ENCODE results near the gene ARFGEF3. TPM values are rescaled to one million over a fixed set of nuclear protein-coding genes. Genes with fewer than 3 reads are reported as not detected.
"Not testable (repeated sequence)": the region's sequence is repeated elsewhere in the genome, so short reads cannot be mapped to it uniquely, and the experiment has no call there.

ARFGEF3 gene
- total RNA-seq, 4 donors from 2014 or later, result 6.7 to 17.1 (median 13.2) TPM

- intact Hi-C loops (cut with DNase I; ENCODE audit: low total_unique reads), result no loop called here
- 45 to 55% methylated on average over 5 of the region's 5 CpGs for WGBS, 2 donors (ENCODE audit: low coverage in 1 of 2)
- Histone ChIP-seq H3K36me3 (no peaks in the 10 kb centered on the region), H3K27ac (peak overlapping the region in 2 of 4 donors; percentile 14 to 19), H3K9me3 (no peaks in the 10 kb centered on the region), H3K4me3 (no peak overlapping the region), H3K4me1 (no peaks in the 10 kb centered on the region), H3K27me3 (no peaks in the 10 kb centered on the region)
- DNase-seq, result no peak
- TF ChIP-seq CTCF (IDR thresholded peaks at IDR 0.05) (no peak), POLR2A (IDR thresholded peaks at IDR 0.05) (no peak), EP300 (IDR thresholded peaks at IDR 0.05; ENCODE audit: low read depth) (no peak), POLR2AphosphoS5 (IDR thresholded peaks at IDR 0.05) (no peak)
- in situ Hi-C loops (cut with MboI; ENCODE audit: low pct_ligation_motif_present in 1 of 4, low pct_unique_long_range_greater_than_20kb in 1 of 4, low sequenced_read_pairs in 3 of 4), result no loop called here
Observed at GRCh38 chr6:138211601-138212000, 49.9 kb downstream of the ARFGEF3 start.

- in situ Hi-C loops (cut with MboI; ENCODE audit: low pct_ligation_motif_present in 1 of 4, low pct_unique_long_range_greater_than_20kb in 1 of 4, low sequenced_read_pairs in 3 of 4); DNase-seq; H3K4me1 ChIP-seq; intact Hi-C loops (cut with DNase I; ENCODE audit: low total_unique reads); H3K36me3 ChIP-seq; H3K27me3 ChIP-seq; H3K9me3 ChIP-seq; H3K27ac ChIP-seq; H3K4me3 ChIP-seq: not testable (repeated sequence)
- WGBS, 2 donors (ENCODE audit: low coverage in 1 of 2), result 75 to 92% methylated on average over 2 of the region's 2 CpGs
Observed at GRCh38 chr6:138212530-138212929, 50.8 kb downstream of the ARFGEF3 start.

GRCh38 chr6:138215093-138215782 is 53.5 kb downstream of the ARFGEF3 start:
- peak in 1 of 3 donors; percentile 16 for TF ChIP-seq POLR2AphosphoS5 (IDR thresholded peaks at IDR 0.05)
- no peak for TF ChIP-seq CTCF (IDR thresholded peaks at IDR 0.05)
- no peak for TF ChIP-seq EP300 (IDR thresholded peaks at IDR 0.05; ENCODE audit: low read depth)
- no peak for TF ChIP-seq POLR2A (IDR thresholded peaks at IDR 0.05)
- DNase-seq, result peak; percentile 49
- Histone ChIP-seq H3K27me3 (no peaks in the 10 kb centered on the region), H3K36me3 (no peaks in the 10 kb centered on the region), H3K27ac (peak overlapping the region in 3 of 4 donors; percentile 7 to 28 (median 27)), H3K9me3 (no peaks in the 10 kb centered on the region), H3K4me1 (peaks cover 0 to 17% (median 8%) of the 10 kb centered on the region in 4 donors), H3K4me3 (no peak overlapping the region)
- intact Hi-C loops (cut with DNase I; ENCODE audit: low total_unique reads) (no loop called here), in situ Hi-C loops (cut with MboI; ENCODE audit: low pct_ligation_motif_present in 1 of 4, low pct_unique_long_range_greater_than_20kb in 1 of 4, low sequenced_read_pairs in 3 of 4) (no loop called here)
- WGBS, 2 donors (ENCODE audit: low coverage in 1 of 2), result 43 to 47% methylated on average over 5 to 7 of the region's 7 CpGs

- DNase-seq, result no peak
- no peaks in the 10 kb centered on the region for H3K36me3 ChIP-seq
- intact Hi-C loops (cut with DNase I; ENCODE audit: low total_unique reads) (no loop called here), in situ Hi-C loops (cut with MboI; ENCODE audit: low pct_ligation_motif_present in 1 of 4, low pct_unique_long_range_greater_than_20kb in 1 of 4, low sequenced_read_pairs in 3 of 4) (no loop called here)
- H3K9me3 ChIP-seq, result no peaks in the 10 kb centered on the region
- peaks cover 0 to 17% (median 8%) of the 10 kb centered on the region in 4 donors for H3K4me1 ChIP-seq
- H3K27ac ChIP-seq, result peak within 1 kb of the TSS; percentile 31 to 65 (median 53)
- 21 to 37% methylated on average over 2 of the region's 2 CpGs for WGBS, 2 donors (ENCODE audit: low coverage in 1 of 2)
- no peak within 1 kb of the TSS for H3K4me3 ChIP-seq
- TF ChIP-seq EP300 (IDR thresholded peaks at IDR 0.05; ENCODE audit: low read depth) (no peak), CTCF (IDR thresholded peaks at IDR 0.05) (no peak), POLR2A (IDR thresholded peaks at IDR 0.05) (no peak), POLR2AphosphoS5 (IDR thresholded peaks at IDR 0.05) (no peak)
- H3K27me3 ChIP-seq, result no peaks in the 10 kb centered on the region
Observed at GRCh38 chr6:138218449-138218848, 56.7 kb downstream of the ARFGEF3 start, which contains the start of gene PBOV1. Gene PBOV1, minus strand, starts transcription at chr6:138218491. Its CDS starts 96 bp downstream, at chr6:138218395.
